CD4-positive, alpha-beta T cell (primary cell): ENCODE measurements around the gene RET. TPM values are rescaled to one million over a fixed set of nuclear protein-coding genes. Genes with fewer than 3 reads are reported as not detected.

Source experiments
- ATAC-seq: fragments of 200-7000 bp; cut with Tn5 transposase; one replicate; pipeline ENCODE4 v1.10.0; 2022; ENCODE audit warnings: mild to moderate bottlenecking; ENCODE audit not compliant: poor library complexity
- CTCF ChIA-PET: fragments of 350-600 bp; sonication (Branson Sonifier 250); formaldehyde crosslinking; loops from one replicate; lab custom pipeline; 2021; ENCODE audit warnings: antibody characterized with exemption, inconsistent platforms; lab: Charles Lee
- POLR2A ChIA-PET: fragments of 350-600 bp; sonication (Branson Sonifier 250); formaldehyde crosslinking; loops from one replicate; lab custom pipeline; 2021; ENCODE audit warnings: antibody characterized with exemption, inconsistent platforms; lab: Charles Lee
- DNase-seq, 14 experiments: peaks; one replicate each; pipeline ENCODE4 v3.0.0-alpha.2; 2013 to 2020; ENCODE audit warnings: mixed read lengths in 2 of 14
- H3K27ac ChIP-seq, 2 donors: one replicate each; pipeline versions ENCODE4 v1.5.1 to v1.7.0; 2013; ENCODE audit warnings: low read length in 2 of 2, low read depth in 1 of 2, mild to moderate bottlenecking in 1 of 2
- H3K27me3 ChIP-seq, 2 experiments: 1 replicate in 1 of 2; 2 replicates in 1 of 2; pipeline versions ENCODE4 v1.6.1 to v1.7.0; 2013; ENCODE audit warnings: low read length in 2 of 2, control low read depth in 1 of 2, mild to moderate bottlenecking in 1 of 2, moderate library complexity in 1 of 2; ENCODE audit not compliant: insufficient read depth in 2 of 2, control insufficient read depth in 1 of 2
- H3K36me3 ChIP-seq: one replicate; pipeline ENCODE4 v1.6.1; 2013; ENCODE audit warnings: low read length, control low read depth; ENCODE audit not compliant: insufficient read depth
- H3K4me1 ChIP-seq: one replicate; pipeline ENCODE4 v1.6.1; 2013; ENCODE audit warnings: low read length, control low read depth; ENCODE audit not compliant: insufficient read depth
- H3K4me3 ChIP-seq: one replicate; pipeline ENCODE4 v1.5.1; 2013; ENCODE audit warnings: mild to moderate bottlenecking, low read length, moderate library complexity
- H3K9me3 ChIP-seq, 2 experiments: 1 replicate in 1 of 2; 2 replicates in 1 of 2; pipeline versions ENCODE4 v1.6.1 to v1.7.0; 2013; ENCODE audit warnings: low read length in 2 of 2, mild to moderate bottlenecking in 2 of 2, control low read depth in 1 of 2, moderate library complexity in 1 of 2; ENCODE audit not compliant: control insufficient read depth in 1 of 2, insufficient read depth in 1 of 2
- H3K27ac Mint-ChIP-seq: one replicate; pipeline ENCODE4 v1.8.0; 2020; ENCODE audit warnings: mixed read lengths
- H3K27me3 Mint-ChIP-seq: one replicate; pipeline ENCODE4 v1.8.0; 2021; ENCODE audit warnings: mixed read lengths
- H3K36me3 Mint-ChIP-seq: one replicate; pipeline ENCODE4 v1.8.0; 2021; ENCODE audit warnings: low read depth, mixed read lengths
- H3K4me1 Mint-ChIP-seq: one replicate; pipeline ENCODE4 v1.8.0; 2021; ENCODE audit warnings: low read depth, mixed read lengths
- H3K4me3 Mint-ChIP-seq: one replicate; pipeline ENCODE4 v1.8.0; 2020; ENCODE audit warnings: mild to moderate bottlenecking, mixed read lengths
- H3K9me3 Mint-ChIP-seq: one replicate; pipeline ENCODE4 v1.8.0; 2020; ENCODE audit warnings: mixed read lengths
- CTCF ChIP-seq: fragments of 200-600 bp; IDR thresholded peaks from one replicate; pipeline ENCODE4 v1.8.0; 2022; ENCODE audit warnings: antibody characterized with exemption, mild to moderate bottlenecking
- intact Hi-C, 2 experiments: fragments of 100-400 bp; cut with DNase I in 1 of 2; cut with micrococcal nuclease in 1 of 2; formaldehyde crosslinking; loops; one replicate each; pipeline versions ENCODE4 v1.15.1 to v1.9.0; 2023 to 2025; cut with DNase I, micrococcal nuclease
- total RNA-seq, 174 experiments: library from RNA in 2 of 174; stranded (reverse) in 2 of 174; gene quantifications; one replicate each; pipeline ENCODE4 v1.2.3 and lab custom pipeline; 2021 to 2026

The RET gene
- total RNA-seq, 2 experiments from 2014 or later: not detected

GRCh38 chr10:43086321-43086942 lies 9.6 kb downstream of the RET start:
- no peak for TF ChIP-seq CTCF
- Histone ChIP-seq H3K9me3 (peaks cover 0 to 7% of the 10 kb centered on the region in 2 experiments), H3K36me3 (no peaks in the 10 kb centered on the region), H3K4me1 (no peaks in the 10 kb centered on the region), H3K27ac (no peak overlapping the region), H3K27me3 (peaks cover 0 to 13% of the 10 kb centered on the region in 2 experiments), H3K4me3 (no peak overlapping the region)
- no peak overlapping the region for H3K27ac Mint-ChIP-seq
- ChIA-PET CTCF (no interaction called here), POLR2A (no interaction called here)
- H3K9me3 Mint-ChIP-seq: no peaks in the 10 kb centered on the region
- H3K36me3 Mint-ChIP-seq: no peaks in the 10 kb centered on the region
- DNase-seq (no peak), ATAC-seq (no peak)
- H3K4me1 Mint-ChIP-seq: no peaks in the 10 kb centered on the region
- no peak overlapping the region for H3K4me3 Mint-ChIP-seq
- intact Hi-C loops: no loop called here
- H3K27me3 Mint-ChIP-seq: peaks cover 7% of the 10 kb centered on the region

DNA sequence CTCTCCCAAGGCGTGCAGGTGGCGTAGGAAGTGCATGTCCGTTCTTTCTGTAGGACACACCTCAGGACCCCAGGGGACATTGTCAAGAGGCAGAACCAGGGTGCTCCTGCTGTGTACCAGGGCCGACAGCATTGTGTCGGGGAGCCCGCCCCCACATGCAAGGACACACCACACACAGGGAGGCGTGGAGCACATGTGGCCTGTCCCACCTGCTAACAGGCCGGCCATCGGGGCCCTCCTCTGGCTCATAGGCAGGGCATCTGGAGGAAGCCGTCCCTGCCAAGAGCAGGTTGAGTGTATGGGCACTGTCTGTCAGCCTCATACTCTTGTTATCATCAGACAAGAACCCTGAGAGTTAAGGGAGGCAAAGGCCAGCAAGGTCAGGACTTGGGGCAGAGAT lies 12.7 kb downstream of the RET start:
- DNase-seq (no peak), ATAC-seq (no peak)
- no peaks in the 10 kb centered on the region for H3K4me1 ChIP-seq
- H3K27ac Mint-ChIP-seq: no peak overlapping the region
- TF ChIP-seq CTCF: no peak
- ChIA-PET CTCF (no interaction called here), POLR2A (no interaction called here)
- no peak overlapping the region for H3K4me3 Mint-ChIP-seq
- H3K36me3 ChIP-seq: no peaks in the 10 kb centered on the region
- H3K9me3 ChIP-seq: peaks cover 0 to 7% of the 10 kb centered on the region in 2 experiments
- H3K27me3 Mint-ChIP-seq: no peaks in the 10 kb centered on the region
- H3K36me3 Mint-ChIP-seq: no peaks in the 10 kb centered on the region
- intact Hi-C loops: no loop called here
- no peaks in the 10 kb centered on the region for H3K27me3 ChIP-seq
- no peaks in the 10 kb centered on the region for H3K4me1 Mint-ChIP-seq
- no peaks in the 10 kb centered on the region for H3K9me3 Mint-ChIP-seq
- H3K4me3 ChIP-seq: no peak overlapping the region
- no peak overlapping the region for H3K27ac ChIP-seq

- ChIA-PET CTCF (no interaction called here), POLR2A (no interaction called here)
- no peaks in the 10 kb centered on the region for H3K27me3 ChIP-seq
Measured at GRCh38 chr10:43090188-43090587, 13.3 kb downstream of the RET start.

More at GRCh38 chr10:43090188-43090587, 13.3 kb downstream of the RET start:
- no peak overlapping the region for H3K4me3 ChIP-seq
- H3K4me1 ChIP-seq: no peaks in the 10 kb centered on the region
- H3K36me3 Mint-ChIP-seq: no peaks in the 10 kb centered on the region
- H3K36me3 ChIP-seq: no peaks in the 10 kb centered on the region
- ATAC-seq: no peak
- no peaks in the 10 kb centered on the region for H3K27me3 Mint-ChIP-seq
- no peak overlapping the region for H3K27ac ChIP-seq
- TF ChIP-seq CTCF: no peak
- no peak overlapping the region for H3K27ac Mint-ChIP-seq
- DNase-seq: no peak
- no peaks in the 10 kb centered on the region for H3K9me3 Mint-ChIP-seq
- peaks cover 0 to 7% of the 10 kb centered on the region in 2 experiments for H3K9me3 ChIP-seq
- no peaks in the 10 kb centered on the region for H3K4me1 Mint-ChIP-seq
- no peak overlapping the region for H3K4me3 Mint-ChIP-seq
- intact Hi-C loops: no loop called here
